T-helper 2 cell treated with Interferon-gamma antibody and Interleukin-4, amounts not matched to agents 5 μg/mL and 100 μg/mL, for 36 hours (primary cell): ENCODE results near the gene SMARCA5.

ENCODE experiments used
- DNase-seq: peaks from one replicate; pipeline ENCODE4 v3.0.0; 2021; ENCODE audit warnings: low spot score
- H3K27ac Mint-ChIP-seq: one replicate; pipeline ENCODE4 v1.8.0; 2021; ENCODE audit warnings: mild to moderate bottlenecking, mixed read lengths
- H3K27me3 Mint-ChIP-seq: one replicate; pipeline ENCODE4 v1.8.0; 2021; ENCODE audit warnings: low read depth, mixed read lengths
- H3K36me3 Mint-ChIP-seq: one replicate; pipeline ENCODE4 v1.8.0; 2021; ENCODE audit warnings: low read depth, mixed read lengths
- H3K4me1 Mint-ChIP-seq: one replicate; pipeline ENCODE4 v1.8.0; 2021; ENCODE audit warnings: low read depth, mixed read lengths
- H3K4me3 Mint-ChIP-seq: one replicate; pipeline ENCODE4 v1.8.0; 2022; ENCODE audit warnings: mild to moderate bottlenecking, moderate library complexity, mixed read lengths
- H3K9me3 Mint-ChIP-seq: one replicate; pipeline ENCODE4 v1.8.0; 2021; ENCODE audit warnings: mixed read lengths

Gene SMARCA5, protein sequence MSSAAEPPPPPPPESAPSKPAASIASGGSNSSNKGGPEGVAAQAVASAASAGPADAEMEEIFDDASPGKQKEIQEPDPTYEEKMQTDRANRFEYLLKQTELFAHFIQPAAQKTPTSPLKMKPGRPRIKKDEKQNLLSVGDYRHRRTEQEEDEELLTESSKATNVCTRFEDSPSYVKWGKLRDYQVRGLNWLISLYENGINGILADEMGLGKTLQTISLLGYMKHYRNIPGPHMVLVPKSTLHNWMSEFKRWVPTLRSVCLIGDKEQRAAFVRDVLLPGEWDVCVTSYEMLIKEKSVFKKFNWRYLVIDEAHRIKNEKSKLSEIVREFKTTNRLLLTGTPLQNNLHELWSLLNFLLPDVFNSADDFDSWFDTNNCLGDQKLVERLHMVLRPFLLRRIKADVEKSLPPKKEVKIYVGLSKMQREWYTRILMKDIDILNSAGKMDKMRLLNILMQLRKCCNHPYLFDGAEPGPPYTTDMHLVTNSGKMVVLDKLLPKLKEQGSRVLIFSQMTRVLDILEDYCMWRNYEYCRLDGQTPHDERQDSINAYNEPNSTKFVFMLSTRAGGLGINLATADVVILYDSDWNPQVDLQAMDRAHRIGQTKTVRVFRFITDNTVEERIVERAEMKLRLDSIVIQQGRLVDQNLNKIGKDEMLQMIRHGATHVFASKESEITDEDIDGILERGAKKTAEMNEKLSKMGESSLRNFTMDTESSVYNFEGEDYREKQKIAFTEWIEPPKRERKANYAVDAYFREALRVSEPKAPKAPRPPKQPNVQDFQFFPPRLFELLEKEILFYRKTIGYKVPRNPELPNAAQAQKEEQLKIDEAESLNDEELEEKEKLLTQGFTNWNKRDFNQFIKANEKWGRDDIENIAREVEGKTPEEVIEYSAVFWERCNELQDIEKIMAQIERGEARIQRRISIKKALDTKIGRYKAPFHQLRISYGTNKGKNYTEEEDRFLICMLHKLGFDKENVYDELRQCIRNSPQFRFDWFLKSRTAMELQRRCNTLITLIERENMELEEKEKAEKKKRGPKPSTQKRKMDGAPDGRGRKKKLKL

DNA sequence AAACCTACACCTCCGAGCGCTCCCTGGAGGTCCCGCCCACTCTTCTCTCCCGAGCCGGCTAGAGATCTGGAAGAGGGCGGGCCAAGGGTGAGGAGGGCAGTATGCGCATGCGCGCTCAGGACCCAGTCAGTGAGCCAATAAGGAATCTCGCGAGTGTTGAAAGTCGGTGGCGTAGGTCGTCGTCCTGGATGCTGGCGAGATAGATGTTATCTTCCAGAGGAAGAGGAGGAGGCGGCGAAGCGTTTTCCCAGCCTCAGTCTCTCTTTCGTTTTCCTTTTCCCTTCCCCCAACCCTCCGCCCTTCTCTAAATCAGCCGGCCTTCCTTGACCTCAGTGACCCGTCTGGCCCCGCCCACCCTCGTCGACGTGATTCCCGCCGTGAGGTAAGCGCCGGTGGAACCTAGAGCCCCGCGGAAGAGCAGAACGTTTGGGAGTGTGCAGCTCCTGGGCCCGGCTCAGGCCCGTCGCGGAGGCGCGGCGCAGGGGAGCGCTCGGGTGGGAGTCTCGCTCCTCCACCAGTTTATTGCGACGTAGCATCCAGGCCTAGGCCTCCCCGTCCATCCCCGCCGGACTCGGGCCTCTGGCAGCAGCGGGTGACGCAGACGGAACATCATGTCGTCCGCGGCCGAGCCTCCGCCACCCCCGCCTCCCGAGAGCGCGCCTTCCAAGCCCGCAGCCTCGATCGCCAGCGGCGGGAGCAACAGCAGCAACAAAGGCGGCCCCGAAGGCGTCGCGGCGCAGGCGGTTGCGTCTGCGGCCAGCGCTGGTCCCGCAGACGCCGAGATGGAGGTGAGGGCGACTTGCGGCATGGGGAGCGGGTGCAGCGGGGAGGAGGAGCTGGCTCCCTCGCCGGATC is at the start of gene SMARCA5:
Gene SMARCA5 (plus strand): TSS at position 389 of the 855 bp plus-strand sequence. CDS start 223 bp downstream, at position 612.
- peak within 1 kb of the TSS; percentile 96 for H3K4me3 Mint-ChIP-seq
- peaks cover 13% of the 10 kb centered on the region for H3K36me3 Mint-ChIP-seq
- H3K27me3 Mint-ChIP-seq = peaks cover 11% of the 10 kb centered on the region
- H3K9me3 Mint-ChIP-seq = no peaks in the 10 kb centered on the region
- H3K4me1 Mint-ChIP-seq = peaks cover 32% of the 10 kb centered on the region
- peak; percentile 98 for DNase-seq
- peak within 1 kb of the TSS; percentile 97 for H3K27ac Mint-ChIP-seq

DNA sequence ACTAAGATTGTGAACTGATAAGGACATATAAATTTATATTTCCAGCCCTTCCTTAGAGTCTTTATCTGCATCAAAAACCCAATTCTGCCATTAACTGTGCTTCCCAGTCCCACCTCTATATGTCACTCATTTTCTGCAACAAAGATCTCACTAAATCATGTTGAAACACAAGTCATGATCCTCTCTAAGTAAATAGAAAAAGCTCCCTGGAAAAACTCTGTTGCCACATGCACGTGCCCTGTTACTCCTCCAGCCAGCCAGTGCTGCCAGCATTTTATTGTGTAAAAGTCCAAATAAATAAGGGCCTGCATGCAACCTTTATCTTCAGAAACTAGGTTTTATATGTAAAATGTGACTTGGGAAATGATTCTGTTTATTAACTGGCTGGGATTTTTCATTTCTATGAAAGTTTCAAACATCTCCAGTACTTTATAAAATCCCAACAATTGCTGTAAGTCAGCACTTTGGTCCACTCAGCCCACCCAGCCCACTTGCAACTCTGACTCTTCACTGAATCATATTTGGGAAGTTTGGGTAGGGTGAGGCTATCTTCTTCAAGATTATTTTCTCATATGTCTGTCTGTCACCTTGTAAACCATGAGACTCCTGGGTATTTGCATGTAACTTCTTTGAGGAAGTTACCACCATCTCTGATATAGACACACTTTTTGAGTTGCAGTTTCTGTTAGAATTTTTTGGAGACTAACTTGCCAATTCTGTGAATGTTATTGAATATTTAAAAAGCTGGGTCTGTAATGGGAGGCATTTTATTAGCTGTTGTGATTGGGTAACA is 40.0 kb upstream of the SMARCA5 start:
- Mint-ChIP-seq H3K4me3 (no peak overlapping the region), H3K27ac (no peak overlapping the region), H3K27me3 (peaks cover 3% of the 10 kb centered on the region), H3K36me3 (no peaks in the 10 kb centered on the region), H3K4me1 (no peaks in the 10 kb centered on the region), H3K9me3 (no peaks in the 10 kb centered on the region)
- no peak for DNase-seq

DNA sequence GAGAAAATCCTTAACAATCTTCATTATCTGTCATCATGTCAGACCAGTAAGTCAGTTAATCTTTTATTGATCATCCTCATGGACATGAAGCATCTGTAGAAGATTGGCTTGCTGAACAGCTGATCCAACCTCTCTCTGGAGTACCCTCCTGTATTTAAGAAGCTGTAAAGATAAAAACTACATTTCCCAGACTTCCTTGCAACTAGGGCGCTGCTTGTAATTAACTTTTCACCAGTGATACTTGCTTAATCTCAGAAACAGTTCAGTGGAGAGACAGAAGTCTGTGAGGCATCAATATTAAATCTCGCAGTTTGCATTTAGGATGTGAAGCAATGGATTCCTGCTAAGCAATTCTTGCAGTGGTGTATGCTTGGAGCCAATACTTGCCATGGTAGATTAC is 36.0 kb upstream of the SMARCA5 start:
- Mint-ChIP-seq H3K4me3 (no peak overlapping the region), H3K27ac (no peak overlapping the region), H3K4me1 (no peaks in the 10 kb centered on the region), H3K36me3 (no peaks in the 10 kb centered on the region), H3K9me3 (no peaks in the 10 kb centered on the region), H3K27me3 (peaks cover 7% of the 10 kb centered on the region)
- DNase-seq = no peak

DNA sequence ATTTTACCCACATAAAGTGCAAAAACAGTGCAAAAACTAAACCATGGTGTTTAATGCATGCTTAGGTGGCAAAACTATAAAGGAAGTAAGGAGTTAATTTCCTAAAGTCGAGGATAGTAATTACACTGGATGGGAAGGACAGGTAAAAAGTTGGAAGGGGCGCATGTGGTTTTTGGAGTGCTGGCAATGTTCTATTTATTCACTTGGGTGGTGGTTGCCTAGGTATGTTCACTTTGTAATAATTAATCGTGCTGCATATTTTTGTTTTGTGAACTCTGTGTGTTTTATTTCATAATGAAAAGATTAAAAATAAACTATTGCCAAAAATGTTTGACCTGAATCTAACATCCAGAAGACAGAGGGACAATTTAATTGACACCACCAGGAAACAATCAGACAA is 32.1 kb upstream of the SMARCA5 start:
- Mint-ChIP-seq H3K9me3 (no peaks in the 10 kb centered on the region), H3K36me3 (no peaks in the 10 kb centered on the region), H3K4me1 (no peaks in the 10 kb centered on the region)

DNA sequence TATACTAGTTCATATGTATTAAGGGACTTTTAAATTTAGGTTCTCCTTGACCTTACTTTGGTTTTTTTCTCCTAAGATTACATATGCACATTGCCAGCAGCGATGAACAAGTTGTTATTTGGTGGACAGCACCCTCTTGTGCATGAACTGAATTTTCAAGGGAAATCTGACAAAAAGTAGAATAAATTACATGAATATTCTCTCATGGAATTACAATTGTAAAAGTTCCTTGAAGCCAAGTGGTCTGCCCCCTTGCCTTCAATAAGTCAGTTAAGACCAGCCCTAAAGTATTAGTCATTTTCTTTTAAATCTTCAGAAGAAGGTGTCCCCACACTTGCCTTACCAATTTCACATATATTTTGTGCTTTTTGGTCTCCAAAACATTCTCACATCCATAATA is 30.7 kb upstream of the SMARCA5 start:
- DNase-seq = no peak

More for the DNA sequence above, 32.1 kb upstream of the SMARCA5 start:
- no peak for DNase-seq
- H3K27me3 Mint-ChIP-seq = peaks cover 4% of the 10 kb centered on the region
- H3K27ac Mint-ChIP-seq = no peak overlapping the region
- H3K4me3 Mint-ChIP-seq = no peak overlapping the region

DNA sequence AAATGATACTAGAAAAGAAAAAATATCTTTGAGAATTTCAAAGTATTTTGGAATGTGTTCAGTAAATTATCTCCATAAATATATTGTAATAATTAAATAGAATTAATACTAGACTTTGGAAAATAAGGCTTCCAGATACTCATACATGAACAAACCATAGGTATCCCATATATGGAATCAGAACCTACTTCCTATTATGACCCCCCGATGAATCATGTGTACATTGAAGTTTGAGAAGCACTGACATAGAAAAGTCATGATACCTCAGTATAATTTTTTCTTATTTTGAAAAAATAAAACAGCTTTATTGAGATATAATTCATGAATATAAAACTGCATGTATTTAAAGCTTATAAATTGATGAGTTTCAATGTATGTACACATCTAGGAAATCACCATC is 27.2 kb upstream of the SMARCA5 start:
- Mint-ChIP-seq H3K4me3 (no peak overlapping the region), H3K9me3 (no peaks in the 10 kb centered on the region), H3K27me3 (no peaks in the 10 kb centered on the region), H3K36me3 (no peaks in the 10 kb centered on the region), H3K27ac (no peak overlapping the region), H3K4me1 (no peaks in the 10 kb centered on the region)
- DNase-seq = no peak

More for the DNA sequence above, 30.7 kb upstream of the SMARCA5 start:
- Mint-ChIP-seq H3K27ac (no peak overlapping the region), H3K4me1 (no peaks in the 10 kb centered on the region), H3K36me3 (no peaks in the 10 kb centered on the region), H3K27me3 (peaks cover 4% of the 10 kb centered on the region), H3K4me3 (no peak overlapping the region), H3K9me3 (no peaks in the 10 kb centered on the region)

DNA sequence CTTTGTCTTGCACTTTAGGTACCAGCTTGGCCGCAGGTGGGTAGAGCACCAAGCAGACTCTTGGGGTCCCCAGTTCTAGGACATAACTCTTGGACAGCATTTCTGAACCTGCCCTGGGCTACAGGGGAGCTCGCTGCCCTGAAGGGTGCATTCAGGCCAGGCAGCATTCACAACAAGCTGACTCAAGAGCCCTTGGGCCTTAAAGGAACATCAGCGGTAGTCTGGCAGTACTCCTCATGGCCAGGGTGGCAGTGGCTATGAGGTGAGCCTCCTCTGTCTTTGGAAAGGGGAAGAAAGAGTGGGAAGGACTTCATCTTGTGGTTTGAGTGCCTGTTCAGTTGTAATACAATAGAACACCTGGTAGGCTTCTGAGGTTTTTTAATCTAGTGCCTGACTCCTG is 24.8 kb upstream of the SMARCA5 start:
- no peaks in the 10 kb centered on the region for H3K36me3 Mint-ChIP-seq
- H3K27ac Mint-ChIP-seq = no peak overlapping the region
- no peak overlapping the region for H3K4me3 Mint-ChIP-seq
- H3K4me1 Mint-ChIP-seq = no peaks in the 10 kb centered on the region
- H3K27me3 Mint-ChIP-seq = peaks cover 7% of the 10 kb centered on the region
- no peaks in the 10 kb centered on the region for H3K9me3 Mint-ChIP-seq
- DNase-seq = no peak

DNA sequence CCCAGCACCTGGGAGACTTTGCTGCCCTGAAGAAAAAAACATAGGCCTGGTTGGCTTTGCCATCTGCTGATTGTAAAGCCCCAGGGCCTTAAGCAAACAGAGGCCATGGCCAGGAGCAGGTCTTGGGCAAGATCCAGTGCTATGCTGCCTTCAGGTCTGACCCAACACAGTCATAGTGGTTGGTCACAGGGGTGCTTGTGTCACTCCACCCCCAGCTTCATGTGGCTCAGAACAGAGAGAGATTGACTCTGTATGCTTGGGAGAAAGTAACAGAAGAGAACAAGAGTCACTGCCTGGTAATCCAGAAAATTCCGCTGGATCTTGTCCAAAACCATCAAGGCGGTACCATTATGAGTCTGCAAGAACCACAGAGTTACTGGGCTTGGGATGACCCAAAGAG is 24.4 kb upstream of the SMARCA5 start:
- DNase-seq = no peak
- H3K36me3 Mint-ChIP-seq = no peaks in the 10 kb centered on the region
- H3K27me3 Mint-ChIP-seq = peaks cover 7% of the 10 kb centered on the region
- H3K9me3 Mint-ChIP-seq = no peaks in the 10 kb centered on the region
- H3K4me1 Mint-ChIP-seq = no peaks in the 10 kb centered on the region
- no peak overlapping the region for H3K4me3 Mint-ChIP-seq
- no peak overlapping the region for H3K27ac Mint-ChIP-seq

DNA sequence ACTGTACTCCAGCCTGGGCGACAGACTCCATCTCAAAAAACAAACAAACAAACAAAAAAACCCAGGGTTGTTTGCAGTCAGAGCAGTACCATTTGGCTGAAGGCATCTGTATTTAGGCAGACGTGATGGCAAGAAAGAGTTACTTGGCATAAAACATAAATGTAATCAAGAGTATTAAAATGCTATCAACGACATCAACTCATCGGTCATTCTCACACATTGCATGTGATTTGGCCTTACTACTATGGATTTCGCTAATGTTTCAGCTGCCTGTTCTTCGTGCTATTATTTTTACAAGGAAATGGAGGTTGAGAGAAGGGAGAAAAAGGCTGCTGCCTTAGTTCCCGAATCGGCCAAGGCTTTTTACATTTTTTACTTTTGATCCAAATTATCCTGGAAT is 15.5 kb upstream of the SMARCA5 start:
- H3K9me3 Mint-ChIP-seq = no peaks in the 10 kb centered on the region
- no peaks in the 10 kb centered on the region for H3K4me1 Mint-ChIP-seq
- no peaks in the 10 kb centered on the region for H3K36me3 Mint-ChIP-seq
- H3K4me3 Mint-ChIP-seq = no peak overlapping the region
- no peak for DNase-seq
- no peak overlapping the region for H3K27ac Mint-ChIP-seq
- H3K27me3 Mint-ChIP-seq = peaks cover 4% of the 10 kb centered on the region

DNA sequence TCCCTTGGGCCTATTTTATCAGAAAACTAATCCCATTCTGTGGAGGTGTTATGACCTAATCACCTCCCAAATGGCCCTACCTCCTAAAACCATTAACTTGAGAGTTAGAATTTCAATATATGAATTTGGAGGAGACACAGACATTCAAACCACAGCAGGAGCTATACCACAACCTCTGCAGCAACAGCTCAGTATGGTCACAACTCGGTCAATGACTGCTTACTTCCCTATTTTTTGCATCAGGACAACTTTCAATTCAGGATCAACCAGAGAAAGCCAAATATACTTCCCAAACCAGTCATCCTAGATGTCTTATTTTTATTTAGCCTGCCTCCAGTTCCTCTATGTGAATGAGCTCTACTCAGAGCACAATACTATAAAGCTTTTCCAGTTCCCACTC is 11.3 kb upstream of the SMARCA5 start:
- H3K4me3 Mint-ChIP-seq = no peak overlapping the region
- no peak for DNase-seq
- H3K4me1 Mint-ChIP-seq = no peaks in the 10 kb centered on the region
- no peaks in the 10 kb centered on the region for H3K36me3 Mint-ChIP-seq
- H3K9me3 Mint-ChIP-seq = no peaks in the 10 kb centered on the region
- H3K27ac Mint-ChIP-seq = no peak overlapping the region
- H3K27me3 Mint-ChIP-seq = peaks cover 9% of the 10 kb centered on the region

DNA sequence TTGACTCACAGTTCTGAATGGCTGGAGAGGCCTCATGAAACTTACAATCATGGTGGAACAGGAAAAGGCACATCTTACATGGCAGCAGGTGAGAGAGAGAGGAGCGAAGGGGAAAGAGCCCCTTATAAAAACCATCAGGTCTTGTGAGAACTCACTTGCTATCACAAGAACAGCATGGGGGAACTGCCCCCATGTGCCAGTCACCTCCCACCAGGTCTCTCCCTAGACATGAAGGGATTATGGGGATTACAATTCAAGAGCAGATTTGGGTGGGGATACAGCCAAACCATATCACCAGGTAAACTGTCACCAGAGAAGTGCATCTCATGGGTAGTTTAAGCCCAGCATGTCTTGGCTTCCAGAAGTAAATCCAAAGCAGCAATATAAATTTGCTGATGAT is 7.5 kb upstream of the SMARCA5 start:
- no peak overlapping the region for H3K4me3 Mint-ChIP-seq
- DNase-seq = no peak
- H3K4me1 Mint-ChIP-seq = no peaks in the 10 kb centered on the region
- H3K27ac Mint-ChIP-seq = no peak overlapping the region
- peaks cover 32% of the 10 kb centered on the region for H3K27me3 Mint-ChIP-seq
- no peaks in the 10 kb centered on the region for H3K36me3 Mint-ChIP-seq
- no peaks in the 10 kb centered on the region for H3K9me3 Mint-ChIP-seq

DNA sequence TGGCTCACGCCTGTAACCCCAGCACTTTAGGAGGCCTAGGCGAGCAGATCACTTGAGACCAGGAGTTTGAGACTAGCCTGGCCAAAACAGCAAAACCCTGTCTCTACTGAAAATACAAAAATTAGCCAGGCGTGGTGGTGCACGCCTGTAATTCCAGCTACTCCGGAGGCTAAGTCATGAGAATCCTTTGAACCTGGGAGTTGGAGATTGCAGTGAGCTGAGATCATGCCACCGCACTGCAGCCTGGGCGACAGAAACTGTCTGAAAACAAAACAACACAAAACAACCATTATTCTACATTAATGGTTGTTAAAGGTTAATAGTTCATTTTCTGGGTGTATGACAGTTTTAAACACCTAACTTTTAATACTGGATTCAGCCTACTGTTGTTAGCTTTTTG is 1.6 kb upstream of the SMARCA5 start:
- Mint-ChIP-seq H3K9me3 (no peaks in the 10 kb centered on the region), H3K4me3 (no peak overlapping the region), H3K36me3 (peaks cover 12% of the 10 kb centered on the region), H3K4me1 (peaks cover 22% of the 10 kb centered on the region), H3K27ac (no peak overlapping the region), H3K27me3 (peaks cover 23% of the 10 kb centered on the region)
- DNase-seq = no peak

DNA sequence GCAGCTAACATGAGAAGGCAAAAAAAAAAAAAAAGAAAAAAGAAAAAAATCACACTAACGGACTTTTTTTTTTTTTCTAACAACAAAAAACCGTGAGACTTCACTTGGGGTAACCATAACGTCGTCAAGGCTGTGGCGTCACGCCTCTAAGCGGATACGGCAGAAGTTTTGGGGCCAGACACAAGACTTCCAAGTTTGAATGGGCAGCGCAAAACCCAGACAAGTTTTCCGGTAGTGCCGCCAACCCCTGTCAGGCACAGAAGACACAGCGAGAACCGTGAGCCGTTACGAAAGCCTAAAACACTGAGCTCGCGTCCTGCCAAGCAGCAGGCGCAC is 556 bp upstream of the SMARCA5 start:
- Mint-ChIP-seq H3K27ac (peak overlapping the region; percentile 97), H3K4me3 (peak overlapping the region; percentile 96), H3K4me1 (peaks cover 29% of the 10 kb centered on the region), H3K9me3 (no peaks in the 10 kb centered on the region), H3K27me3 (peaks cover 17% of the 10 kb centered on the region), H3K36me3 (peaks cover 13% of the 10 kb centered on the region)
- no peak for DNase-seq
